ENCODE results near the gene CLDN7.

The CLDN7 gene

GRCh38 chr17:7243453-7243729 is 18.9 kb downstream of the CLDN7 start:
- H3K27me3 ChIP-seq = no peaks in the 10 kb centered on the region
- H3K4me3 ChIP-seq (ENCODE audit: low read depth in 1 of 2, low read length in 1 of 2) = peak overlapping the region; percentile 84 to 98
- peak overlapping the region; percentile 99 for H3K27ac ChIP-seq
- peaks cover 29 to 34% of the 10 kb centered on the region in 2 experiments for H3K4me1 ChIP-seq (ENCODE audit: control insufficient read depth in 1 of 2, insufficient read depth in 1 of 2, low read depth in 1 of 2, low read length in 1 of 2)
- TF ChIP-seq CTCF (IDR thresholded peaks at IDR 0.05) = no peak
- H3K9me3 ChIP-seq = no peaks in the 10 kb centered on the region
- peaks cover 50% of the 10 kb centered on the region for H3K36me3 ChIP-seq

- H3K27ac ChIP-seq = peak overlapping the region; percentile 99
- H3K27me3 ChIP-seq = no peaks in the 10 kb centered on the region
- peak; percentile 32 for TF ChIP-seq CTCF (IDR thresholded peaks at IDR 0.05)
- peaks cover 50% of the 10 kb centered on the region for H3K36me3 ChIP-seq
- peaks cover 30 to 34% of the 10 kb centered on the region in 2 experiments for H3K4me1 ChIP-seq (ENCODE audit: control insufficient read depth in 1 of 2, insufficient read depth in 1 of 2, low read depth in 1 of 2, low read length in 1 of 2)
- no peaks in the 10 kb centered on the region for H3K9me3 ChIP-seq
- peak overlapping the region; percentile 84 to 98 for H3K4me3 ChIP-seq (ENCODE audit: low read depth in 1 of 2, low read length in 1 of 2)
These were observed 19.4 kb downstream of the CLDN7 start for GRCh38 chr17:7242717-7243452.

- H3K4me3 ChIP-seq (ENCODE audit: low read depth in 1 of 2, low read length in 1 of 2) = peak within 1 kb of the TSS; percentile 84 to 98
- H3K36me3 ChIP-seq = peaks cover 53% of the 10 kb centered on the region
- H3K9me3 ChIP-seq = no peaks in the 10 kb centered on the region
- H3K4me1 ChIP-seq (ENCODE audit: control insufficient read depth in 1 of 2, insufficient read depth in 1 of 2, low read depth in 1 of 2, low read length in 1 of 2) = peaks cover 38 to 40% of the 10 kb centered on the region in 2 experiments
- TF ChIP-seq CTCF (IDR thresholded peaks at IDR 0.05) = peak; percentile 16
- H3K27me3 ChIP-seq = no peaks in the 10 kb centered on the region
- peak within 1 kb of the TSS; percentile 99 for H3K27ac ChIP-seq
These were observed 20.2 kb downstream of the CLDN7 start, which contains the start of gene GABARAP for GRCh38 chr17:7241783-7242716. Gene GABARAP (minus strand): TSS chr17:7242449. CDS start chr17:7242330, 119 bp downstream.

GRCh38 chr17:7241090-7241733 is 21.1 kb downstream of the CLDN7 start:
- peaks cover 53% of the 10 kb centered on the region for H3K36me3 ChIP-seq
- peak overlapping the region; percentile 84 to 98 for H3K4me3 ChIP-seq (ENCODE audit: low read depth in 1 of 2, low read length in 1 of 2)
- no peaks in the 10 kb centered on the region for H3K9me3 ChIP-seq
- H3K27me3 ChIP-seq = no peaks in the 10 kb centered on the region
- H3K4me1 ChIP-seq (ENCODE audit: control insufficient read depth in 1 of 2, insufficient read depth in 1 of 2, low read depth in 1 of 2, low read length in 1 of 2) = peaks cover 42 to 47% of the 10 kb centered on the region in 2 experiments
- H3K27ac ChIP-seq = peak overlapping the region; percentile 99
- TF ChIP-seq CTCF (IDR thresholded peaks at IDR 0.05) = no peak

GRCh38 chr17:7240375-7240774 is 21.9 kb downstream of the CLDN7 start:
- TF ChIP-seq CTCF (IDR thresholded peaks at IDR 0.05) = no peak
- Histone ChIP-seq H3K4me3 (ENCODE audit: low read depth in 1 of 2, low read length in 1 of 2) (peak overlapping the region; percentile 84 to 98), H3K27me3 (no peaks in the 10 kb centered on the region), H3K4me1 (ENCODE audit: control insufficient read depth in 1 of 2, insufficient read depth in 1 of 2, low read depth in 1 of 2, low read length in 1 of 2) (peaks cover 48 to 54% of the 10 kb centered on the region in 2 experiments), H3K36me3 (peaks cover 54% of the 10 kb centered on the region), H3K27ac (peak overlapping the region; percentile 99), H3K9me3 (no peaks in the 10 kb centered on the region)
